ENCODE data around the gene UNC45A. TPM values are rescaled to one million over a fixed set of nuclear protein-coding genes. Genes with fewer than 3 reads are reported as not detected.

The UNC45A gene
- total RNA-seq, 1 experiment from 2014 or later, result 68.4 TPM

DNA sequence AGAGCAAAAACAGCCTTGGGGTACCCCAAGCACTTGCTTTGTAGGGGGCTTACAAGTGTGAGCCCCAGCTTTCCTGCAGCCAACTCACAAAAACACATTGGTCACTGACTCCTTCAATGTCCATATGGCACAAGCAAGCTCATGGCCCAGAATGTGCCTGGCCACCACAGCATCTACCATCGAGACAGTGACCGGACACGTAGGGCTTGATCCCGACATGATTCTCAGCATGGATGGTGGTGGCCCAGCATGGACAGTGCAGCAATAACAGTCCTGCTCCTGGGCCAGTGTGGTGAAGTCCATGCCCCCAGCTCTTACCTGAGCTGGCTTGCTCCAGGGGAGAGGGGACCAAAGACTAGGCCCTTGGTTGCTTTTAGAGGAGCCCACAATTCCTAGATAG lies 6.0 kb downstream of the UNC45A start:
- TF ChIP-seq CTCF (conservative IDR thresholded peaks at IDR 0.05; ENCODE audit: low read depth, low read length) (no peak), EZH2phosphoT487 (IDR thresholded peaks at IDR 0.05; ENCODE audit: borderline replicate concordance, low read length) (no peak), EZH2 (IDR thresholded peaks at IDR 0.05; ENCODE audit: low read length, unreplicated experiment) (no peak)
- POLR2A ChIA-PET (ENCODE audit: unreplicated experiment), result no interaction called here
- CTCF ChIA-PET, result no interaction called here
- Histone ChIP-seq H3K4me3 (ENCODE audit: low read length) (no peak overlapping the region), H2AFZ (ENCODE audit: low read length) (no peak overlapping the region), H3K9me2 (replicated peaks; ENCODE audit: low read length) (no peaks in the 10 kb centered on the region), H3K79me2 (ENCODE audit: low read length) (peaks cover 11% of the 10 kb centered on the region), H3K4me1 (ENCODE audit: insufficient read depth, low read length) (peaks cover 10% of the 10 kb centered on the region), H3K36me3 (ENCODE audit: low read depth, low read length) (peaks cover 26% of the 10 kb centered on the region; the same call in 1 of the 2 replicates), H3K27ac (ENCODE audit: low read length) (no peak overlapping the region), H3K9ac (ENCODE audit: low read length) (no peak overlapping the region), H3K27me3 (ENCODE audit: low read length) (no peaks in the 10 kb centered on the region), H3F3A (ENCODE audit: low read length, unreplicated experiment) (no peaks in the 10 kb centered on the region), H3K4me2 (ENCODE audit: low read length) (no peak overlapping the region), H4K20me1 (ENCODE audit: low read length) (no peaks in the 10 kb centered on the region), H3K9me3 (ENCODE audit: low read length) (no peaks in the 10 kb centered on the region)
- no peak for DNase-seq
- no peak for ATAC-seq
- intact Hi-C loops (cut with micrococcal nuclease), result no loop called here
- BruUV-seq (replicated peaks), result no TSS peak

DNA sequence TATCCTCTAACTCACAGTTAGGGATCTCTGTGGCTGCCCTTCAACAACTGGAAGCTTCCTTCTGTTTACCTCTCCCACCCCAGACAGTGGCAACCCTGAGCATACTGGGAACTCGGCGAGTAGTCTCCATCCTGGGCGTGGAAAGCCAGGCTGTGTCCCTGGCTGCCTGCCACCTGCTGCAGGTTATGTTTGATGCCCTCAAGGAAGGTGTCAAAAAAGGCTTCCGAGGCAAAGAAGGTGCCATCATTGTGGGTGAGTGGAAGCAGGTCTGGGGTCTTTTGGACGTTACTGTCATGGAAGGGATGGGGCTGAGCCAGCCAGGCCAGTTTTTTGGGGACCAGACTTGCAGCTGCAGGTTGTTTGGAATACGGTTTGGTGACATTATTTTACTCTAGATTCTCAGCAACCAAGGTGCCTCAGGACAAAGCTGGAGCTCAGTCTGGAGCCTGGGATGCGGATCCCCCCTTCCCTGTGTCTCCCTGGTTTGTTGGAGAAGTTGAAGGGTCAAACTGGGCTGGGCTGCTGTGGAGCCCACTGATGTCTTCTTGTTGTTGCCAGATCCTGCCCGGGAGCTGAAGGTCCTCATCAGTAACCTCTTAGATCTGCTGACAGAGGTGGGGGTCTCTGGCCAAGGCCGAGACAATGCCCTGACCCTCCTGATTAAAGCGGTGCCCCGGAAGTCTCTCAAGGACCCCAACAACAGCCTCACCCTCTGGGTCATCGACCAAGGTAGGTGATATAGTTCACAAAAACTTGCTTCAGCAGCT lies 7.5 kb downstream of the UNC45A start:
- ATAC-seq, result no peak
- DNase-seq, result no peak
- Histone ChIP-seq H4K20me1 (ENCODE audit: low read length) (no peaks in the 10 kb centered on the region), H3K27me3 (ENCODE audit: low read length) (no peaks in the 10 kb centered on the region), H3K9ac (ENCODE audit: low read length) (no peak overlapping the region), H3F3A (ENCODE audit: low read length, unreplicated experiment) (no peaks in the 10 kb centered on the region), H3K27ac (ENCODE audit: low read length) (no peak overlapping the region), H3K9me3 (ENCODE audit: low read length) (no peaks in the 10 kb centered on the region), H3K4me3 (ENCODE audit: low read length) (no peak overlapping the region), H3K4me1 (ENCODE audit: insufficient read depth, low read length) (no peaks in the 10 kb centered on the region), H3K4me2 (ENCODE audit: low read length) (no peak overlapping the region), H3K79me2 (ENCODE audit: low read length) (no peaks in the 10 kb centered on the region), H2AFZ (ENCODE audit: low read length) (no peak overlapping the region), H3K36me3 (ENCODE audit: low read depth, low read length) (peaks cover 36% of the 10 kb centered on the region), H3K9me2 (replicated peaks; ENCODE audit: low read length) (no peaks in the 10 kb centered on the region)
- intact Hi-C loops (cut with micrococcal nuclease), result no loop called here
- TF ChIP-seq EZH2phosphoT487 (IDR thresholded peaks at IDR 0.05; ENCODE audit: borderline replicate concordance, low read length), result no peak
- no peak for TF ChIP-seq CTCF (conservative IDR thresholded peaks at IDR 0.05; ENCODE audit: low read depth, low read length)
- no peak for TF ChIP-seq EZH2 (IDR thresholded peaks at IDR 0.05; ENCODE audit: low read length, unreplicated experiment)
- POLR2A ChIA-PET (ENCODE audit: unreplicated experiment), result no interaction called here
- CTCF ChIA-PET, result no interaction called here
- no TSS peak for BruUV-seq (replicated peaks)

DNA sequence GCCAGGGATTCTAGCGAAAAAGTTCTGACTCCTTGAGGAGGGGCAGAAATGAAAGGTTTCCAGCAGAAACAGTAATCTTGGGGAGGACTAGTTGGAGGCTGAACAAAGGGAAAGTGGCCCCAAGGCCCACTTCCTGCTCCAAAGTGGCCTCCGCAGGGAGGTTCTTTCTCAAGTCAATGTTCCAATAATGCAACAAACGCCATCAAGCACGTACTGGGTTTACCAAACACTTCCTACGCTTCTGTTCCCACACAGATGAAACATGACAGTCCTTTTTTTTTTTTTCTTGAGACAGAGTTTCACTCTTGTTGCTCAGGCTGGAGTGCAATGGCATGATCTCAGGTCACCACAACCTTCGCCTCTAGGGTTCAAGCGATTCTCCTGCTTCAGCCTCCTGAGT lies 10.0 kb downstream of the UNC45A start:
- Histone ChIP-seq H3K4me3 (ENCODE audit: low read length) (no peak overlapping the region), H3K79me2 (ENCODE audit: low read length) (no peaks in the 10 kb centered on the region), H3K36me3 (ENCODE audit: low read depth, low read length) (peaks cover 33% of the 10 kb centered on the region), H2AFZ (ENCODE audit: low read length) (no peak overlapping the region), H3K27me3 (ENCODE audit: low read length) (no peaks in the 10 kb centered on the region), H3K9me3 (ENCODE audit: low read length) (no peaks in the 10 kb centered on the region), H3K9ac (ENCODE audit: low read length) (no peak overlapping the region), H3K27ac (ENCODE audit: low read length) (no peak overlapping the region), H3K9me2 (replicated peaks; ENCODE audit: low read length) (no peaks in the 10 kb centered on the region), H4K20me1 (ENCODE audit: low read length) (no peaks in the 10 kb centered on the region), H3K4me2 (ENCODE audit: low read length) (no peak overlapping the region), H3K4me1 (ENCODE audit: insufficient read depth, low read length) (peaks cover 11% of the 10 kb centered on the region), H3F3A (ENCODE audit: low read length, unreplicated experiment) (no peaks in the 10 kb centered on the region)
- POLR2A ChIA-PET (ENCODE audit: unreplicated experiment), result no interaction called here
- no peak for TF ChIP-seq EZH2 (IDR thresholded peaks at IDR 0.05; ENCODE audit: low read length, unreplicated experiment)
- TF ChIP-seq EZH2phosphoT487 (IDR thresholded peaks at IDR 0.05; ENCODE audit: borderline replicate concordance, low read length), result no peak
- no peak for TF ChIP-seq CTCF (conservative IDR thresholded peaks at IDR 0.05; ENCODE audit: low read depth, low read length)
- ATAC-seq (no peak), DNase-seq (no peak)
- BruUV-seq (replicated peaks), result no TSS peak
- intact Hi-C loops (cut with micrococcal nuclease), result no loop called here
- CTCF ChIA-PET, result no interaction called here
